Measurements from ENCODE around the gene CLIC3.

CLIC3 gene

DNA sequence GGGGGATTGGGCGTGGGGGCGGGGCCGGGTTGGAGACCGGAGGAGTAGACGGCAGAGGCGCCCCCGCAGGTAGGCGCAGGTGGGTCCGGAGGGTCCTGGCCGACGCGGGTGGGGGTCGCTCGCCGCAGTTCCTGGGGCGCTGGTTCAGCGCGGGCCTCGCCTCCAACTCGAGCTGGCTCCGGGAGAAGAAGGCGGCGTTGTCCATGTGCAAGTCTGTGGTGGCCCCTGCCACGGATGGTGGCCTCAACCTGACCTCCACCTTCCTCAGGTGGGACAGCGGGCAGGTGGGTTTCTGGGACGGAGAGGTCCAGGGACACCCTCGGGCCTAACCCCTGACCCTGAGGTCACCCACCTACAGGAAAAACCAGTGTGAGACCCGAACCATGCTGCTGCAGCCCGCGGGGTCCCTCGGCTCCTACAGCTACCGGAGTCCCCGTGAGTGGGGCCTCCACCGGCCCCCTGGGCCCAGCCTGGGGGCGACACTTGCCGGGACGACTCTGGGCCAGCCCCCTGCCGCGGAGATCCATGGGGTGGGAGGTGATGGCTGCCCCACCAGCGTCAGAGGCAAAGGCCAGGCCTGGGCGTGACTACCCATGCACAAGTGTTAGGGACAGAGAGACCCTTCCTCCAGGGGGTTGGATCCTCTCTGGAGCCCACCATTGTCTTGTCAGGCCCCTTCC, 17.4 kb downstream of the CLIC3 start:
- no peak for DNase-seq

DNA sequence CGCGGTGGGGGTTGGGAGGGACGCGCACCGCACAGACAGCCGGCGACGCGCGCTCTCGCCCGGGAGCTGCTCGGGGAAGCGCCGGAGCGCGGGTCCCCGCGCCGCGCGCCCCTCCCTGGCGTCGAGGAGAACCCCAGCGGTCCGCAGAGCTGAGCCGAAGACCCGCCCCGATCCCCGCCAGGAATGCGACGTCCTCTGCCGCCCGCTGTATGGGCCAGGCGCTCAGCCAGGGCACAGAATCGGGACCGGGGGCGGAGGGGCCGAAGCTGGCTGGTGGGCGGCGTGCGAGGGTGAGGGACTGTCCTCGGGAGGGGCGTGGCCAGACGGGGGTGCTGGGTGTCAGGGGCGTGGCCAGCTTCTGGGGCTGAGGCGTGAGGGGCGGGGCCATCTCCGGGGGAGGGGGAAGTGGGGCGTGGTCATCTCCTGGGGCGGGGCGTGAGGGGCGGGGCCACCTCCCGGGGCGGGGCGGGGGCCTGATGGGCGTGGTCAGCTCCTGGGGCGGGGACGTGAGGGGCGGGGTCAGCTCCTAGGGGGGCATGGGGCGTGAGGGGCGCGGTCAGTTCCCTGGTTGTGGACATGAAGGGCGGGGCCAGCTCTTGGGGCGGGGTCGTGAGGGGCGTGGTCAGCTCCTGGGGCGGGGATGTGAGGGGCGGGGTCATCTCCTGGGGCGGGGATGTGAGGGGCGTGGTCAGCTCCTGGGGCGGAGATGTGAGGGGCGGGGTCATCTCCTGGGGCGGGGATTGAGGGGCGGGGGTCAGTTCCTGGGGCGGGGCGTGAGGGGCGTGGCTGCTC, 18.1 kb downstream of the CLIC3 start:
- DNase-seq: peak; percentile 56

DNA sequence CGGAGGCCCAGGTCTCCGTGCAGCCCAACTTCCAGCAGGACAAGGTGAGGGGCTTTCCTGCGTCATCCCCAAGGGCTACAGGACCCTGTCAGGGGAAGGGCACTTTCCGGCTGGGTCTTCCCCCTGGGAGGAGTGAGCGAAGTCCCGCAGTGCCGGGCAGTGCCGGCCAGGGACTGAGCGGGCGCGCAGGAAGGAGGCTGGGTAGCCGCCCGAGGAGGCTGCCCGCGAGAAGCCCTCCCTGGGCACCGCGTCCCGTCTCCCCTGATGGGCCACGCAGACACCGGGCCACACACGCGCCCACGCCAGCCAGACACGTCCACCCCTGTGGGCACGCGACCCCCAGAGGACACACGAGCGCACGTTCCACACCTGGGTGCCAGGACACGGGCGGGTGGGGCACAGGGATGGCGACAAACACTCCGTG, 18.7 kb downstream of the CLIC3 start:
- DNase-seq: no peak

DNA sequence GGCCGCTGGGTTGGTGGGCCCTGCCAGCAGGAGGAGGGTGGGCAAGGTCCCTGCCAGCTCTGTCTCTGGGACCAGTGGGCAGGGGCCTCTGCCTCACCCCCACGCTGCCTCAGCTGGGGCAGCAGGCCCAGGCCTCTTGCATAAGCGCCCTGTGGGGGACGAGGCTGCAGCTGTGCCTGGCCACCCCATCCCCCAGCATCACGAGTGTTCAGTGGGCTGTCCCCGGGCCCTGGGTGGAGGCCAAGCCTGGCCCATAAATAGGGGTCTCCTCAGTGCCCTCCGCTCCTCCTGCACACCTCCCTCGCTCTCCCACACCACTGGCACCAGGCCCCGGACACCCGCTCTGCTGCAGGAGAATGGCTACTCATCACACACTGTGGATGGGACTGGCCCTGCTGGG, 19.1 kb downstream of the CLIC3 start, which contains the start of gene PTGDS:
PTGDS (plus strand) TSS at position 282 of the 400 bp plus-strand sequence; CDS start at position 357, 75 bp downstream.
- no peak for DNase-seq

DNA sequence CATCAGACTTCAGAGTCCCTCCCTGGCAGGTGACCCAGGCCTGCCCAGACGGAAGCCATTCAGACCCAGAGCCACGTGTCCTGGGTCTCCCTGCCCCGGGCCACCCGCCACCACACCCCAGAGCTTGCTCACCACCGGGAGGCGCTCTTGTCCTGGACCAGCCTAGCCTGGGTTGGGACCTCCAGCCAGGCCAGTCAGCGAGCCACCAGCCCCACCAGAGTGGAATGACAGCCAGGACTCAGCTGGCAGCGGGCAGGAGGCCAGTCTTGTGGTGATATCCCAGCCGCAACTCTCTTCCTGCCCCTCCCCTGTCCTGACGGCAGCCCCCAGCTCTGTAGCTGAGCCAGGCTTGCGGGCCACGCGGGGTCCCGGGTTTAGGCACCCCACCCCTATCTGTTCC, 20.7 kb downstream of the CLIC3 start:
- no peak for DNase-seq

DNA sequence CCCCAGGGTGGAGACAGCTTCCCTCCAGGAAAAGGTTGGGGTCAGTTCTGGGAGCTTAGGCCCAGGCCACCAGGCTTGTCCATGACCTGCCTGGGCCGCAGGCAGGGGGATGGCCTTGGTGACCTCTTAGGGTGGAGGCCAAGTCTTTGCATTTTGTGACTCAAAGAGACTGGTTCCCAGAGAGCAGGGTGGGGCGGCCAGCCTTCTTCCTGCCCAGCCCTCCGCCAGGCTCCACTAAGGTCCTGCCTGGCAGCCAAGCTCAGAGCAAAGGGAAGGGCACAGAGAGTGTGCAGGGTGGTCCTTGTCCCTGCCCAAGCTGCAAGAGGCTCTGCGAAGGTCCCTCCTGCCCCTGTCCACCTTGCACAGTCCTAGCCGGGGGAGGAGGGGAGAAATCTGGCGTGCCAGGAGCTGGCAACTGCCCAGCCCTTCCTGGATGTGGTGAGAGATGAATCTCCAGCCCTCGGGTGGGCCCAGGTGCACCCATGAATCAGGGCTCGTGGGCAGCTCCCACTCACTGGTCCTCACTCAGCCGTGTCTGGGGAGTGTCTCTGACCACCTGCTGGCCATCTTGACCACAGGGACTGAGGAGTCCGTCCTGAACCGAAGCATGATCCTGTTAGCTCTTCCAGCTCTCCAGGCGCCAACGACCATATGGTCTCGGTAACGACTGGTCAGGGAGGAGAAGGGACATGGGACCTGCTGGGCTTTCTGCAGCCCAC, 21.4 kb downstream of the CLIC3 start:
- DNase-seq: peak; percentile 32

DNA sequence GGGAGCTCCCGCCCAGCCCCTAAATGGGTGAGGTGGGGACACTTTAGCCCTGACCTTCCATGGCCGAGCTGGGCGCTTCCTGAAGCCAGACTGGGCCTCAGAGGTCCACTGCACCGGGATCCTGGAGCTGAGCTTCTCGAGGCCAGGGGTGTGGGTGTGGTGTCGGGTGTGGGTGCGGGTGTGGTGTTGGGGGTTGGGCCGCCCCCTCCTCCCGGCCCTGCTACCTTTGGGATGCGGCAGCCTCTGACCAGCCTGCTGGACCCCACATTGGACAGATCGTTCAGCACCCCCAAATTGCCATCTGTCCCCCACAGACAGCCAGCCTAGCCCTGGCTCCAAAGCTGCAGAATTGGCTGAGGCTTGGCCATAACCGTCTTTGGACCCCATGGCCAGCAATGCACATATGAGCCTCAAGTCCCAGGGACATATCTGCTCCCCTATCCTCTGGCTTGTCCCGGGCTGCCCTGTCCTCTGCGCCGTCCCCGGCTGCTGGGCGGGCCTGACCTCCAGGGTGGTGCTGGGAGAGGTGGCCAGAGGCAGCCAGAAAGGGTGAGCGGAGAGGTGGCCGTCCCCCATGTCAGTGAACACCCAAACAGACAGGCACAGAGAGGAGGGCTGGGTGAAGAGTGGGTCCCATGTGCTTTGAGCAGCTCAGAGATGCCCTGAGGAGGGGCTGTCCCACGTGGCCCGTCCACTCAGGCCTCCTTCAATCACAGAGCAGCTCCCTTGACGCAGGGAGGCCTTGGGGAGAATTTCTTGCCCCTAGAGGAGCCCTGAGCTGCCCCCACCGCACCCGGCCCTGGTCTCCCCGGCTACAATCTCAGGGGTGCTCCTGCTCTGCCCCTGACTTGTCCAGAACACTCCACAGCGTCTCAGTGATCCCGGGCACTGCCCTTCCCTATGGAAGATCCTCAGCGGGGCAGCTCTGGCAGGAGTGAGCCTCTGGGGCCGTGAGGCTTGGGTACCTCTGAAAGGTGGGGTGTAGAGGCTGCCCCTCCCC, 22.4 kb downstream of the CLIC3 start:
- DNase-seq: no peak

DNA sequence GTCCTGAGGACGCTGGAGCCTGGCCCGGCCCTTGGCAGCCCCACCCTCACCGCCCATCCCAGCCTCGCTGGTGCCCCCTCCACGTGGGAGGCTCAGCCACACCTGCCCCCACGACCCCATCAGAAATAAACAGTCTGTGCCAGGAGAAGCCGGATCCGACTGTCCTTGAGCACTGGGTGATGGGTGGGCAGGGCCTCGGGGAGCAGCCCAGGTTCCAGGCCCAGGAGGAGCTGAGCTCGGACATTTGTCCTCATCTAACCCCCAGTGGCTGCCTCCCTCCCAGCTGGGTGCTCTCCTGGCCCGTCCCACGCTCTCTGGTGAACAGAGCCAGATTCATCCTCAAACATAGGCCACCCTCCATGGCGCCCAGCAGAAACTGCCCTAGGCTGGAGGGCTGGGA, 23.6 kb downstream of the CLIC3 start:
- DNase-seq: no peak

DNA sequence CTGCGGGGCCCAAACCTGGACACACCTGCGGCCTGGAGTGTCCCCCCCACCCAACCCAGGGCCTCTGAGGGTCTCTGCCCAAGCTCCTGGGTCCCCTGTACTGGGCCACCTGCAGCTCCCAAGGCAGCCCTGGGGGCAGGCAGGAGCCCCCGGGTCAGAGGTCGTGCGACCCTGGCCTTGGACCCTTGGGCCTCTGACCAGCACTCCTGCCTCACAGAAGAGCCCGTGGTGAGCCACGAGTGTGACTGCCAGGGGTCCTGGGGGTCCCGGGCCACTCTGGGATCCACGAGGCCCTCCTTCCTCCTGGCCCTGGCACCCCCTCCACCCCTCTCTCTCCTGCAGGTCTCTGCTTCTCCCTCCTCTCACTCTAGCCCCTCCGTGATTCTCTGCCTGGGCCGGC, 24.0 kb downstream of the CLIC3 start:
- no peak for DNase-seq

DNA sequence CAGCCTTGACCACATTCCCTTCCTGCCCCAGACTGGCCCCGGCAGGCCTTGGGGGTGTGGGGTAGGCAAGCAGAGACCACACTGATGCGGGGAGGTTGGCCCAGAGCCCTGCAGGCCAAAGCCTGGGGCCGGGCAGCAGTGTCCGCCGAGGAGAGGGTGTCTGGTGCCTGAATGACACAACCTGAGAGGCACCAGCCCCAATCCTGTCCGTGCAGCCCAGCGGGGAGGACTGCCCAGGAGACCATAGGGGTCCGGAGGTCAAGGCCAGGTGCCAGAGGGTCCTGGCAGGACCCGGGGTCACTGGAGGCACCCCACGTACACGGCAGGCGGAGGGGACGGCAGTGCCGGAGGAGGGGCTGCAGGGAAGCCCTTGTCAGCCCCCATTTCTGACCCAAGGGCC, 24.6 kb downstream of the CLIC3 start:
- DNase-seq: no peak

DNA sequence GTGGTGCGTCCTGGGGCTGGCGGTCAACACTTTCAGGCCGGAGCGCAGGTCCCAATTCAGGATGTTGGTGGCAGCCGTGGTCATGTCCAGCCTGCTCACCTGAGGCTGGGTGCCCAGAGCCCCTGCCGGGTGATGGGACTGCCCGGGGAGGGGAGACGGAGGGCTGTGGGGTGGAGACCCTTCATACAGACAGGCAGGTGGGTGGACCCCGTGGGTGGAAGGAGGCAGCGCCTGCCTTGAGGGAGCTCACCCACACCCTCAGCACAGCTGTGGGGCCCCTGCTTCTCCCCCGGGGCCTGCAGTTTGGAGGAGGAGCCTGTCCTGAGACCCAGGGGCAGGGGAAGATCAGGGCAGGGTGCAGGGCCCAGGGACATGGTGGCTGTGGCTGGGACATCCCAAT, 26.0 kb downstream of the CLIC3 start:
- DNase-seq: no peak

DNA sequence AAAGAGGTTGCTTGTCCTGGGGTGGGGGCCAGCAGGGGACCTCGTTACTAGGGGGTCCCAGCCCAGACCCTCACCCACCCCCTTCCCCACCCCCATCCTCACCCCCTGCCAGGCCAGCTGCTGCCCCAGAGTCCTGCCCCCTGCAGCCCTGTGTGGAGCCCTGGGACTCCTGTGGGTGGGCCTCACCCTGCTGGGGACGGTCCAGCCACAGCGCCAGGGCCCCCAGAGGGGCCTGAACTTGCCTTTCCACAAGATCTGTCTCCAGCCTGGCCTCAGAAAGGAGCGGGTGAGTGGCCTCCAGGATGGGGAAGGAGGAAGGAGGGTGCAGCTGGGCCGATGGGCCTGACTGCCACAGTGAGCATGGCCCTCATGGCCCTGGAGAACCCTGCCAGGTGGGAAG, 26.6 kb downstream of the CLIC3 start:
- DNase-seq: no peak

DNA sequence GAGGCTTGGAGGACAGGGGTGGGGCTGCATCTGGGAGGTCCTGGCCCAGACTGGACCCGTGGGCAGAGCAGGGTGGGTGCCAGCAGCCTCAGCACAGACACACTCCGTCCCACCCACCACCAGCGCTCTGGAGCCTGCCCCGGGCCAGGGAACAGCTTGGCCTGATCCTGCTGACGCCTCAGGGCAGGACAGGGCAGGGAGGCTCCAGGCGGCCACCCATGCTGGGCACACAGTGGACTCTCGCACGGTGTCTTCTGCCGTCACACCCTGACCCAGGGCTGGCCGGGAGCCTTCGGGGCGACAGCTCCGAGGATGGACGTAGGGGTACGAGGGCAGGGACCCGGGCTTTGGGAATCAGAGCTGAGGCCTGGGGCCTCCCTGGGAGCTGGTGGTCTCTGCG, 27.2 kb downstream of the CLIC3 start:
- DNase-seq: no peak

DNA sequence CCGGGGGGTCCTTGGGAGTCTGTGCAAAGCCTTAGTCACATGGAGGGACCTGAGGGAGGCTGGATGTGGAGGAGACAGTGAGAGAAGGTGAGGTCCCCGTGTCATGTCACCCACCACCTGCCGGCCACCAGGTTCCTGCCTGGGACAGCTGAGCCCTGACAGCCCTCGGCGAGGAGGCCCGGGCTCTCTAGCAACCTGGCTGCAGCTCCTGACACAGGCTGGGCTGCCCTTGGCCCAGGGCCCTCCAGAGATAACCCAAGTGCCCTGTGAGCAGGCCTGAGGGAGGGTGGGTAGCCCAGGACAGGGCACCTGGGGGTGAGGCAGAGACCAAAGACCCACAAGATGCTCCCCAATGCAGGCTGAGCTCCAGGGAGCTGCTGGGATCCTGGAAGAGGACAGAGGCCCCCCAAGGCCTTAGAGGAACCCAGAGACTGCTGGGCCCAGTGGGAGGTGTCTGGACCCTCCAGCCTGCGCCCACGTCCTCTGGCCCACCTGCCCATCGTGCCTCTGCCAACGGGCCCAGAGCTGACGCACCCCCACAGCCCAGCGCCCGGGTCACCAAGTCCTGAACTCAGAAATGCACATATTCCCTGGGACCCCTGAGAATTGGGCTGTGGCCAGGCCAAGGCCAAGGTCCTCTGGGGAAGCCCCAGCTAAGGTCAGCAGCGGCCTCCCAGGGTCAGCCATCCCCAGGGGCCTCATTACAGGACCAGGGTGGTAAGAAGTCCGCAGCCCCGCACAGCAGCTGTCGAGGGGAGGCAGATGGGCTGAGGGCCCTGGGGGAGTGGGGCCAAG, 27.8 kb downstream of the CLIC3 start:
- no peak for DNase-seq

DNA sequence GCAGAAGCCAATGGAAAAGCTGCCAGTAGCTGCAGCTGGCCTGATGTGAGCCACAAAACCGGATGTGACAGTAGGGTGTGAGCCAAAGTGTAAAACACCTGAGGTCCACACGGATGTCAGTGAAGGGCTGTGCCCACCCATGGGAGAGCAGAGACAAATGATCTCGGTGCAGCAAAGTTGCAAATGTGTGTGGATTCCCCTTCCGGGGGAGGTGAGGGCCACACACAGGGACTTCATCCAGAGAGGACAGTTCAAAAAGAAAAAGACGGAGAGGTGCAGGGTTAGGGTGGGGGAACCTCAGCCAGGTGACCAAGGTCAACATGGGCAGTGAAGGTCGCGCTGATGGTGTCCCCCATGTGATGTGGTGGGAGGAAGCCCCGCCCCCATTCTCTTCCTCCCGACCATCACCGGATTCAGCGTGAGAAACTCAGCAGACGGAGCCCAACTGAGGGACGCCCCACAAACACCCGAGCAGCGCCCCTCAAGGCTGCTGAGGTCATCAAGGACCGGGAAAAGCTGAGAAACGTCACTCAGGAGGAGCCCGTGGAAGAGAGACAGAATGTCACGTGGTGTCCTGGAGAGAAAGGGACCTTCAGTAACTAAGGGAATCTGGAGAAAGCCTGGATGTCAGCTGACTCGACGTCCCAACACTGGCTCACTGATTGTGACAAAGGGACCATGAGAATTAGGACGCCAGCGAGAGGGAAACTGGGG, 30.4 kb downstream of the CLIC3 start:
- DNase-seq: peak; percentile 24

DNA sequence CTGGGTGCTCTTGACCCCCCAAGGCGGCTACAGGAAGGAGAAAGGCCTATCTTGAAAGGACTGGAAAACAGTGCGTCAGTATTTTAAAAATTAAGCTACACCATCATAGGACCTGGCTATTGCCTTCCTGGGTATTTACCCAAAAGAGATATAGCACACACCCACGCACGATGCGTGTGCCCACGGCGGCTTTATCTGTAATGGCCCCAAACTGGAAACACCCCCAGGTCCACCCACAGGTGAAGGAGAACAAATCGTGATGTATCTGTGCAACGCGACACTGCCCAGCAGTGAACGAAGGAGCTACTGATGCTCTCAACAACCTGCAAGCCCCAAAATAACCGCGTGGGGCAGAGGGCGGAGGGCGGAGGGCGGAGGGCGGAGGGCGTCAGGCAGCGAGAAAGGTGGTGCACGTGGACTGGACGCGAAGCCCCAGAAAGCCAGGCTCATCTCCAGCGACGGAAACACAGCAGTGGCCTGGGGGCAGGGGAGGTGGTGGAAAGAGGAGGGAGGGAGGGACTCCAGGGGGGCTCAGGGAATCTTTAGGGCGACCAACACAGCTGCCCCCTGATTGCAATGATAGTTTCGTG, 31.4 kb downstream of the CLIC3 start:
- DNase-seq: no peak

DNA sequence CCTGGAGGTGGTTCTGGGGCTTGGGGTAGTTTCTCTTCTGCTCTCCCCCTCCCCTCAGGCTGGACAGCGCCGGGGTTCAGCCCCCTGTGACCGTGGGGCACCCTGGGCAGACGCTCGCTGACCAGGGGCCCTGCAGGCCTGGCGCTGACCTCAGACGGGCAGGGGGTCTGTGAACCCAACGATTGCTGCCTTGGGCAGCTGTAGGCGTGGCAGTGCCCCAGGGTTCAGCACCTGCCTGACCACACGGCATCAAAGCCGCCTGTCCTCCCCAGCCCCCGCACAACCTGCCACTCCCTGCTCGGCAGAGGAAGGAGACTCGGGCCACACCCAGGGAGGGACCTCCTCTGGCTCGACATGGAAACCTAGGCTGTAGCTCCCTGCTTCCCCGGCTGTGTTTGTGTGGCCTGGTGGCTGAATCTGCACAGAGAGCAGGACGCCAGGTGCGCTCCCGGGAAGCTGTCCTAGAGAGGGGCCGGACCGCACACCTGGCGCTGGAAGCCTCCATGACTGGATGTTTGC, 32.1 kb downstream of the CLIC3 start:
- DNase-seq: no peak

DNA sequence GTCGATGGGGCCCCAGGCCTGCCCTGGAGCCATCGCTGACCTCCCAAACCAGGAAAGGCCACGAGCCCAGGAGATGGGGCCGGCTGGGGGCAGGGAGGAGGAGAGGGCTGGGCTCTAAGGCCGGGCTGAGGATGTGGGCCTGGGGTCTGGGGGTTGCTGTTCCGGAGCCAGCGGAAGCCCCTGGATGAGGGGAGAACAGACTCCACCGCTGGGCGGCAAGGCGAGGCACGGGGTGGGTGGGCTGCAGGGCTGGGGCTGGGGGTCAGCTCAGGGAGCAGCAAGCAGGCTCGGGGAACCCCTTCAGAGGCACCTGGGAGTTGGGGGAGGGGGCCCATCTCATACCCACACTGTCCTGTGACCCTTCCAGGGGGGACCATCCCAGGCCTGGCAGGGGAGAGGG, 32.6 kb downstream of the CLIC3 start:
- no peak for DNase-seq

DNA sequence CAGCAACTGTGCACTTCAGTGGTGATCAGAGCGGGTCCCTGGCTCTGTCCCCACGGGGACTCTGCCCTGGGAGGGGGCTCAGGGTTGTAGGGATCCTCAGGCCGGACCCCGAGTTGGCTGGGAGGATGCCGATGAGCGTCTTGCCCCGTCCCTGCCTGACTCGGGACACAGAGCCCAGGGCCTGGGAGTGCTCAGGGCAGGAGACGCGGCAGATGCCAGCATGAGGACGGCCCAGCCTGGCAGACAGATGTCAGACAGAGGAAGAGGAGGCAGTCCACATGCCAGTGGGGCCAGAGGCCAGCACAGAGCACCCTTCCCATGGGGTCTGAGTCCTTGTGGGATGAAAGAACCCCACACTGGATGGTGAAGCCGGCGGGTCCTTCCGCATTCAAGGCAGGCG, 33.0 kb downstream of the CLIC3 start:
- DNase-seq: no peak

DNA sequence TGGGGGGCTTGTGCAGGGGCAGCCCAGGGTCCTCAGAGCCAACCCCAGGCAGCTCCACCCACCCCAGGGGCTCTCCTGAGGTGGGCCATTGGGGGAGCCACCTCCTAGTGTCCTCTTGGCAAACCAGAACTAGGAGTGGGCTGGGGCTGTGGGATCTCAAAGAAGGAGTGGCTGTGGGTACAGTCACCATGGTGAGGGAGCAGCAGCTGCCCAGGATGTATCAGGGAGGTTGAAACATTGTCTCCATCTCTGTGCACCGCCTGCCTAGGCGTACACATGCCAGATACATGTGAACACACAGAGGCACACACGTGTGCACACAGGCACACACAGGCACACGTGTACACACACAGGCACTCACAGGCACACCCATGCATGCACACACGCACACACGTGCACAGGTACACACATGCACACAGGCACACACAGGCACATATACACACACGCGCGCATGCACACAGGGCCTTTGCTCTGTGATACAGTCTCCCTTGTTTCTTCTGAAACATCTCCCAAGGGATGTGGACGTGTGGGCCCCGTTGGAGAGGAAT, 33.6 kb downstream of the CLIC3 start:
- DNase-seq: no peak

All from activated effector memory CD4-positive, alpha-beta T cell treated with Interleukin-2 at 50 U/mL for 16 hours (primary cell).